Cardiac septum (tissue), 1 donor: ENCODE measurements around the gene TMEM238. TPM values are rescaled to one million over a fixed set of nuclear protein-coding genes. Genes with fewer than 3 reads are reported as not detected.
"Not testable (repeated sequence)": the region's sequence is repeated elsewhere in the genome, so short reads cannot be mapped to it uniquely, and the experiment has no call there.

Experiments used
- DNase-seq: peaks from one replicate; pipeline ENCODE4 v3.0.0-alpha.2; 2020; ENCODE audit warnings: low spot score
- intact Hi-C: fragments of 100-400 bp; cut with DNase I; formaldehyde crosslinking; loops from one replicate; pipeline ENCODE4 v1.14.0; 2022
- total RNA-seq: library from RNA; stranded (reverse); fragmentation: NEBNext Ultra II Directional; extraction: Animal tissue kit (Norgen Biotek cat#: 25700); gene quantifications from one replicate; pipeline ENCODE4 v1.2.1, GENCODE V29; 2021
- donor health status: DM: no; HTN: no; CAD: no.

The TMEM238 gene
- total RNA-seq, 1 donor from 2014 or later, result 0.65 TPM

- DNase-seq, result no peak
- intact Hi-C loops, result loop anchor here (5.0 kb wide), 2 partner anchors 56 to 264 kb away; partner anchors contain the start of genes C19orf85 and ISOC2
Observed at GRCh38 chr19:55406091-55406825, 22.2 kb upstream of the TMEM238 start.

GRCh38 chr19:55405638-55406037, 21.5 kb upstream of the TMEM238 start:
- DNase-seq, result no peak
- intact Hi-C loops, result loop anchor here (2.0 to 5.0 kb wide), 3 partner anchors 19 to 263 kb away; partner anchors contain the start of genes C19orf85 and ISOC2

- DNase-seq, result no peak
Observed at GRCh38 chr19:55402509-55402908, 18.4 kb upstream of the TMEM238 start.

GRCh38 chr19:55401390-55401789, 17.3 kb upstream of the TMEM238 start:
- DNase-seq, intact Hi-C loops: not testable (repeated sequence)

More at GRCh38 chr19:55402509-55402908, 18.4 kb upstream of the TMEM238 start:
- intact Hi-C loops, result no loop called here

GRCh38 chr19:55400281-55401087, 16.4 kb upstream of the TMEM238 start:
- intact Hi-C loops, result no loop called here
- no peak for DNase-seq

GRCh38 chr19:55398200-55398925, 14.3 kb upstream of the TMEM238 start:
- intact Hi-C loops, result no loop called here

GRCh38 chr19:55392820-55393761, 9.0 kb upstream of the TMEM238 start:
- intact Hi-C loops, result no loop called here
- no peak for DNase-seq

More at GRCh38 chr19:55398200-55398925, 14.3 kb upstream of the TMEM238 start:
- DNase-seq, result no peak

- intact Hi-C loops, result no loop called here
- DNase-seq, result no peak
Observed at GRCh38 chr19:55391702-55392615, 7.9 kb upstream of the TMEM238 start.

- intact Hi-C loops, result no loop called here
- DNase-seq, result no peak
Observed at GRCh38 chr19:55391191-55391670, 7.1 kb upstream of the TMEM238 start.

- intact Hi-C loops, result no loop called here
- DNase-seq, result no peak
Observed at GRCh38 chr19:55390461-55390880, 6.4 kb upstream of the TMEM238 start.

- DNase-seq, result no peak
- intact Hi-C loops, result no loop called here
Observed at GRCh38 chr19:55389386-55390317, 5.6 kb upstream of the TMEM238 start.

- intact Hi-C loops, result loop anchor here (2.0 kb wide), 1 partner anchor 17 kb away; no protein-coding TSS in a partner anchor
- no peak for DNase-seq
Observed at GRCh38 chr19:55387736-55388497, 3.8 kb upstream of the TMEM238 start.

- intact Hi-C loops, result loop anchor here (2.0 kb wide), 1 partner anchor 18 kb away; no protein-coding TSS in a partner anchor
- DNase-seq, result no peak
Observed at GRCh38 chr19:55386493-55386971, 2.4 kb upstream of the TMEM238 start.

- peak; percentile 99 for DNase-seq
- intact Hi-C loops, result loop anchor here (1.0 to 2.0 kb wide), 3 partner anchors 19 to 85 kb away; partner anchors contain the start of gene KMT5C
Observed at GRCh38 chr19:55385724-55386492, 1.8 kb upstream of the TMEM238 start, which contains the start of gene RPL28. RPL28 (plus strand) TSS chr19:55385932; CDS start chr19:55386358, 426 bp downstream.
